GM12874 (cell line): ENCODE data around the gene RPL13.

Source experiments
- CTCF ChIP-seq: IDR thresholded peaks from 2 replicates; pipeline ENCODE4 v1.5.1; 2011; ENCODE audit warnings: low read depth, mild to moderate bottlenecking, control low read depth, low read length, moderate library complexity; ENCODE audit not compliant: insufficient read depth

The RPL13 gene

GRCh38 chr16:89556750-89557689 lies 3.5 kb upstream of the RPL13 start:
- TF ChIP-seq CTCF, result peak; percentile 89

GRCh38 chr16:89557690-89558490 lies 2.6 kb upstream of the RPL13 start:
- no peak for TF ChIP-seq CTCF

GRCh38 chr16:89561142-89561883 lies 831 bp downstream of the RPL13 start:
- TF ChIP-seq CTCF, result no peak

GRCh38 chr16:89561884-89562599 lies 1.6 kb downstream of the RPL13 start:
- no peak for TF ChIP-seq CTCF

GRCh38 chr16:89562939-89563338 lies 2.5 kb downstream of the RPL13 start:
- no peak for TF ChIP-seq CTCF

GRCh38 chr16:89563639-89564392 lies 3.3 kb downstream of the RPL13 start:
- TF ChIP-seq CTCF, result no peak
